ENCODE results near the gene TEX38. TPM values are rescaled to one million over a fixed set of nuclear protein-coding genes. Genes with fewer than 3 reads are reported as not detected.
"Not testable (repeated sequence)": the region's sequence is repeated elsewhere in the genome, so short reads cannot be mapped to it uniquely, and the experiment has no call there.

TEX38 gene
- total RNA-seq, 3 donors from 2014 or later (not counting 1 experiment from before 2014, with no cell fraction given) = 0.26 to 0.75 TPM; not detected in 1

DNA sequence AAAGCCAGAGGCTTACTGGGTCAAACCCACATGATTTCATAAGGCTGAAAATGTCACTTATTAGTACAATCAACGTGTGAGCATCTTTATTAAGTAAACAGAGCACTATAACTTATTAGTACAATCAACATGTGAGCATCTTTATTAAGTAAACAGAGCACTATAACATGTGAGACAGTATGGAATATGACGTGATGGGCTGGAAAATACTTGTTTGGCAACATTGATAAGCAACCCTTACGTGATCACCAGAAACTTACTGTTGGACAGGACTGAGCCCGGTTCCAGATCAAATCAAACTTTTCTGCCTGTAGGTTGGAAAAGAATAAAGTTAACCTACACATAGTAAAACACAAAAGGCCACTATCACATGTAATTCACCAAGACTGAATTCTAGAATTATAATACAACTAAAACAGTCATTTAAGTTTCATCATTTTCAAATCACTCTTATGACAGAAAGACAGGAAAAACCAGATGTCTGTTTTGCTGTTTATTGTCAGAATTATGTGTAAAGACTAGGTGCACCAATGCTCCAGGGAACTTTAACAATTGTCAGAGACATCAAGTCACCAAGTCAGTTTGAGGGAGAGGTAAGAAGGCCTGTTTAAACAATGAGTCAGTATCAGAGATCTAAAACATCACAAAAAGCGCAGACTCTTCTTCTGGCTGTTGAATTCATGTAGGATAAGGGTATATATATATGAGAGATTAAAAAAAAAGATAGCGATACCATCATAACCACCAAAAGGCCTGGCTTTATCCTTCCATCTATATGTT is 19.1 kb upstream of the TEX38 start:
- no peaks in the 10 kb centered on the region for H3K4me1 Mint-ChIP-seq
- no peaks in the 10 kb centered on the region for H3K27me3 ChIP-seq (ENCODE audit: control insufficient read depth, insufficient read depth, low read length)

GRCh38 chr1:46653405-46653958 is 18.2 kb upstream of the TEX38 start:
- H3K9me3 ChIP-seq (ENCODE audit: control insufficient read depth, insufficient read depth, low read length) = no peaks in the 10 kb centered on the region
- H3K36me3 Mint-ChIP-seq = peaks cover 20% of the 10 kb centered on the region
- H3K27me3 Mint-ChIP-seq (ENCODE audit: low read depth in 2 of 2) = no peaks in the 10 kb centered on the region
- no peak for DNase-seq
- H3K4me3 ChIP-seq (ENCODE audit: low read length) = no peak overlapping the region
- no peak for ATAC-seq
- TF ChIP-seq CTCF (IDR thresholded peaks at IDR 0.05) = no peak
- H3K4me1 Mint-ChIP-seq = no peaks in the 10 kb centered on the region
- H3K9me3 Mint-ChIP-seq = peaks cover 3 to 5% of the 10 kb centered on the region in 2 donors
- H3K27ac ChIP-seq (ENCODE audit: low read length) = no peak overlapping the region
- H3K27me3 ChIP-seq (ENCODE audit: control insufficient read depth, insufficient read depth, low read length) = no peaks in the 10 kb centered on the region
- H3K4me3 Mint-ChIP-seq = no peak overlapping the region
- H3K4me1 ChIP-seq (ENCODE audit: control insufficient read depth, insufficient read depth, low read length) = no peaks in the 10 kb centered on the region
- H3K27ac Mint-ChIP-seq = no peak overlapping the region
- 100% methylated on average over 2 of the region's 2 CpGs for whole genome bisulfite sequencing (ENCODE audit: insufficient coverage)
- peaks cover 35% of the 10 kb centered on the region for H3K36me3 ChIP-seq (ENCODE audit: control insufficient read depth, insufficient read depth, low read length)
- intact Hi-C loops (cut with micrococcal nuclease) = no loop called here

More for the DNA sequence above, 19.1 kb upstream of the TEX38 start:
- ATAC-seq (no peak), DNase-seq (no peak)
- Histone ChIP-seq H3K4me1 (ENCODE audit: control insufficient read depth, insufficient read depth, low read length) (no peaks in the 10 kb centered on the region), H3K36me3 (ENCODE audit: control insufficient read depth, insufficient read depth, low read length) (peaks cover 31% of the 10 kb centered on the region), H3K27ac (ENCODE audit: low read length) (no peak overlapping the region), H3K9me3 (ENCODE audit: control insufficient read depth, insufficient read depth, low read length) (no peaks in the 10 kb centered on the region), H3K4me3 (ENCODE audit: low read length) (no peak overlapping the region)
- intact Hi-C loops (cut with micrococcal nuclease) = no loop called here
- H3K4me3 Mint-ChIP-seq = no peak overlapping the region
- WGBS (ENCODE audit: insufficient coverage) = 94% methylated on average over 2 of the region's 6 CpGs
- H3K36me3 Mint-ChIP-seq = peaks cover 20% of the 10 kb centered on the region
- H3K27me3 Mint-ChIP-seq (ENCODE audit: low read depth in 2 of 2) = no peaks in the 10 kb centered on the region
- no peak for TF ChIP-seq CTCF (IDR thresholded peaks at IDR 0.05)
- peaks cover 3 to 5% of the 10 kb centered on the region in 2 donors for H3K9me3 Mint-ChIP-seq
- H3K27ac Mint-ChIP-seq = no peak overlapping the region

DNA sequence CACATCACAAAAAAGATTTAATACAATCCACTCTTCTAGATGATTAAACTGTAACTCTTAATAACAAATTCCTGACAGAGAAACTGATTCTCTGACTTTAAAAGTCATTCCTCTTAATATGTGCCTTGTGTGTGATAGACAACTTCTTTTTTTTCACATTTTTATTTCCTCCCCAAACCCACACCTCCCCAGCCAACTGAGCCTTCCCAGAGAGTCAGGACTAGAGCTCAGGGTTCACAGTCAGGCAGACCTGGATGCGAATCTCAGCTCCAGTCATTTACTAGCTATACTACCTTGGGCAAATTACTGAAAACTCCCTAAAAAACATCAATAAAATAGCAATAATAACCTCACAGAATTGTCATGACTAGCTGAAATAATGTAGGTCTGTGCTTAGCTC is 17.6 kb upstream of the TEX38 start:
- peaks cover 20% of the 10 kb centered on the region for H3K36me3 Mint-ChIP-seq
- H3K36me3 ChIP-seq (ENCODE audit: control insufficient read depth, insufficient read depth, low read length) = peaks cover 35% of the 10 kb centered on the region

DNA sequence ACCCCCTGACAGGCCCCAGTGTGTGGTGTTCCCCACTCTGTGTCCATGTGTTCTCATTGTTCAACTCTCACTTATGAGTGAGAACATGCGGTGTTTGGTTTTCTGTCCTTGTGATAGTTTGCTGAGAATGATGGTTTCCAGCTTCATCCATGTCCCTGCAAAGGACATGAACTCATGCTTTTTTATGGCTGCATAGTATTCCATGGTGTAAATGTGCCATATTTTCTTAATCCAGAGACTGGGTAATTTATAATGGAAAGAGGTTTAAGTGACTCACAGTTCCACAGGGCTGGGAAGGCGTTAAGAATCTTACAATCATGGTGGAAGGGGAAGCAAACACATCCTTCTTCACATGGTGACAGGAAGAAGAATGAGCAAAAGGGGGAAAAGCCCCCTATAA is 17.0 kb upstream of the TEX38 start:
- ATAC-seq; H3K27ac ChIP-seq (ENCODE audit: low read length); H3K27ac Mint-ChIP-seq; H3K4me3 ChIP-seq (ENCODE audit: low read length); H3K4me1 Mint-ChIP-seq; H3K27me3 ChIP-seq (ENCODE audit: control insufficient read depth, insufficient read depth, low read length); H3K9me3 ChIP-seq (ENCODE audit: control insufficient read depth, insufficient read depth, low read length); intact Hi-C loops (cut with micrococcal nuclease); H3K4me1 ChIP-seq (ENCODE audit: control insufficient read depth, insufficient read depth, low read length); H3K9me3 Mint-ChIP-seq; H3K4me3 Mint-ChIP-seq; DNase-seq; H3K27me3 Mint-ChIP-seq (ENCODE audit: low read depth in 2 of 2): not testable (repeated sequence)
- WGBS (ENCODE audit: insufficient coverage) = 100% methylated on average over 1 of the region's 2 CpGs
- peaks cover 35% of the 10 kb centered on the region for H3K36me3 ChIP-seq (ENCODE audit: control insufficient read depth, insufficient read depth, low read length)
- H3K36me3 Mint-ChIP-seq = peaks cover 20% of the 10 kb centered on the region

More for the DNA sequence above, 17.6 kb upstream of the TEX38 start:
- no peak overlapping the region for H3K27ac ChIP-seq (ENCODE audit: low read length)
- Mint-ChIP-seq H3K27me3 (ENCODE audit: low read depth in 2 of 2) (no peaks in the 10 kb centered on the region), H3K4me1 (no peaks in the 10 kb centered on the region), H3K9me3 (peaks cover 3 to 5% of the 10 kb centered on the region in 2 donors), H3K4me3 (no peak overlapping the region), H3K27ac (no peak overlapping the region)
- no peak for ATAC-seq
- 100% methylated on average over 1 of the region's 1 CpG for WGBS (ENCODE audit: insufficient coverage)
- DNase-seq = no peak
- no peaks in the 10 kb centered on the region for H3K4me1 ChIP-seq (ENCODE audit: control insufficient read depth, insufficient read depth, low read length)
- H3K9me3 ChIP-seq (ENCODE audit: control insufficient read depth, insufficient read depth, low read length) = no peaks in the 10 kb centered on the region
- H3K4me3 ChIP-seq (ENCODE audit: low read length) = no peak overlapping the region
- TF ChIP-seq CTCF (IDR thresholded peaks at IDR 0.05) = no peak
- H3K27me3 ChIP-seq (ENCODE audit: control insufficient read depth, insufficient read depth, low read length) = no peaks in the 10 kb centered on the region
- intact Hi-C loops (cut with micrococcal nuclease) = no loop called here

Data from natural killer cell (primary cell).